ENCODE measurements around the gene PARD6A.

PARD6A gene, protein sequence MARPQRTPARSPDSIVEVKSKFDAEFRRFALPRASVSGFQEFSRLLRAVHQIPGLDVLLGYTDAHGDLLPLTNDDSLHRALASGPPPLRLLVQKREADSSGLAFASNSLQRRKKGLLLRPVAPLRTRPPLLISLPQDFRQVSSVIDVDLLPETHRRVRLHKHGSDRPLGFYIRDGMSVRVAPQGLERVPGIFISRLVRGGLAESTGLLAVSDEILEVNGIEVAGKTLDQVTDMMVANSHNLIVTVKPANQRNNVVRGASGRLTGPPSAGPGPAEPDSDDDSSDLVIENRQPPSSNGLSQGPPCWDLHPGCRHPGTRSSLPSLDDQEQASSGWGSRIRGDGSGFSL

DNA sequence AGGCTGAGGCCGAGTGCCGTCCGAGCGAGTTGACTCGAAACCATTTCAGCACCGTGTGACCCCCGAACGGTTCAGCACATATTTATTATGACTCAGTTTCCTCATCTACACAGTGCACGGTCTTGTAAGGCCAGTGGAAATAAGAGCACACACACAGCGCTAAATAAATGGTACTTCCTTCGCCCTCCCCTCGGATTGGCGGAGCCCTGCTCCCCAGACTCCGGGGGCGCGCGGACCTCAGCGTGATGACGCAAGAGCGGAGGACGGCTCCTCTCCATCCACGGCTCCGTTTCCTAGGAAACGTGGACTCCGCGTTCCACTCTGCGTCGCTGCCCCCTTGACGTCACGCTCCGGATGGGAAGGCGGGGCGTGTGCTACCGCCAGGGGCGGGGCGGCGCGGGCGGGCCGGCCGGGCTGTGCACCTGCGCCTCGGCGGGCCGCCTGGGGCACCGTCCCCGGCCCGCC is at the start of gene PARD6A:
Gene PARD6A (plus strand): TSS at position 397 of the 465 bp plus-strand sequence. CDS start 79 bp downstream, outside the sequence.
- peak; percentile 97 for DNase-seq

GRCh38 chr16:67613808-67614207 is 47.0 kb upstream of the PARD6A start:
- peak; percentile 12 for DNase-seq

GRCh38 chr16:67628216-67628615 is 32.5 kb upstream of the PARD6A start:
- no peak for DNase-seq

DNA sequence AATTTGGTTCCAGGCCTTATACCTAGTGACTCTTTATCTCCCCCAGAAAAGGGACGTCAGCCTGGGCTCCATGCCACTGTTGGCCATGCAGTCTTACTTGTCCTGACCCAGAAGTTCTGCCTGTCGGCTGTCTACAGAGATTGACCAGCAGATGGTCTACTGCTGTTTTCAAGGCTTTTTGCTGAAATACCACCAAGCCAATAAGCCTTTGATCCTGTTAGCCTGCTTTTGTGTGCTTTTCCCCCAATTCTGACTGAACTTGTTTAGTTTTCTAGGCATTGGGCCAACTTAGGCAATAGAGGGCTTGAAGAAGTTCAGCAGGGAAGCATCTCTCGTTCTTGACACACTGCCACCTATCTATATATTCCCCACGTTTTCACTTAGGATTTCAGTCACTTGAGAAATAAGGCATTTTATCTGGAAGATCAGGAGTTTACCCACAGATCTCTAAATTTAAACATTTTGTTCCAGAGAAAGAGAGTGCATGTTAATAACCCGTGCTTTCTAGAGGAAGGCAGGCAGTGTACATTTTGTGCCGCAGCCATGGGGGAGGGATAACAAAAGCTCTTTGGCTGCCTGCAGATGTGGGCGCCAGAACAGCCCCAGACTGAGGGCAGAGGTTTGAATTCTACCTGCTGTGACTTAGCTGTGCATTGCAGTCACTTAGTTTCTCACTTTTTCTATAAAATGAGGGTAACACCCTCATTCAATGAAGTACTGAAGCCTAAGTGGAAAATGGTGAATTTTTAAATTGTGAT is 28.2 kb upstream of the PARD6A start:
- no peak for DNase-seq

GRCh38 chr16:67636713-67637112 is 24.0 kb upstream of the PARD6A start:
- no peak for DNase-seq

GRCh38 chr16:67637625-67638024 is 23.1 kb upstream of the PARD6A start:
- DNase-seq = no peak

DNA sequence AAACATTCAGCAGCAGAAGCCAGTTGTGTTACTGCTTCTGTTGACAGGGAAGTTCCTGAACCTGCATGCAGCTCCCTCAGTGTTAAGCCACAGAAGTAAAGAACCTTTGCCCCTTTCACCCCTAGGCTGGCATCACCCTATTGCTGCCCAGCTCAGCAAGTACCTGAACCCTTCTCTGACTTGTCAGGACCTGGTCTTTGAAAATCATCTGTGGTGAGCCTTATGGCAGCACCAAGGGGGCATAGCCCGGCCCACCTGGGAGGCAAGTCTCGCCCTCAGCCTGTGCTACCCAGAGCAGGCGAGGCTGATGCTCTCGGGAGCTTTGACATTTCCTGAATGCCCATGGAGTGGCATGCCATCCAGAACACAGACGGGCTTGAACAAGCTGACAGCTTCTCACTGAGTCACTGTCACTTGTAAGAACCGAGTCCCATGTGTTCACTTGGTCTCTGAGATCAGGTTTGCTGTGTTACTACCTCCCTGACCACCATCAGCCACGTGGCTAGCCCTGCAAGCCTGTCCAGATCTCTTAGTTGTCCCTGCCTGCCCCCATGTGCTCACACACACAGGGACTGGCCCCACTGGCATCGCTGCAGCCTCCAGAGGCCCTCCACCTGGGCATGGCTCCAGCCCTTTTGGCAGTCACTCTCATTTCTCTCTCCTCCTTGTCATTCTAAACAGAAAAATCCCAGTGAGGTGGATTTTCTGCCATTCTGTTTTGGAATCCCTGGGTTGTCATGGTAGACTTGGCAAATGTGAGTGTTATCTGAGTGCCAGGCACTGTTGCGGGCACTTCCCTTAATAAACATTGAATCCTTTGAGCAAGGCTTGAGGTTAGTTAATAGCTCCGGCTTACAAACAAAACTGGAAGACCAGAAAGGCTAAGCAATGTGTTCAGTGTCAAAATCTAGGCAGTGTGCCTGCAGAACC is 18.7 kb upstream of the PARD6A start:
- DNase-seq = no peak

GRCh38 chr16:67644038-67644437 is 16.7 kb upstream of the PARD6A start:
- DNase-seq = no peak

- DNase-seq = no peak
Observed at GRCh38 chr16:67645397-67646121, 15.2 kb upstream of the PARD6A start.

DNA sequence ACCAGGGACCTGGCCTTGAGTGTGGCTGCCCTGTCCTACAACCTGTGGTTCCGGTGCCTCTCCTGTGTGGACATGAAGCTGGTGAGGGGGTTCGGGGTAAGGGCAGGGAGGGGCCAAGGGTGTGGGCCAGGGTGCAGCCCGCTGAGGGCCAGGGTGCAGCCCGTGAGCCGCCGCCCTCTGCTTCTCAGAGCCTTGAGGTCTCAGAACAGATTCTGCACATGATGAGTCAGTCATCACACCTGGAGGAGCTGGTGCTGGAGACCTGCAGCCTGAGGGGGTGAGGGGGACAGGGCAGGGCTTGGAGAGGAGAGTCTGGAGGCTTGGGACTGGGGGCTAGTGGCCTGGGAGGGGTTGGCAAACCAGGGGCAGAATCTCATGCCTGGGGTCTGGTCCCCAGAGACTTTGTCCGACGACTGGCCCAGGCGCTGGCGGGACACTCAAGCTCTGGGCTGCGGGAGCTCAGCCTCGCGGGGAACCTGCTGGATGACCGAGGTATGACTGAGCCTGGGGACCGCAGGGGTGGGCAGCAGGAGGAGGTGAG is 13.6 kb upstream of the PARD6A start:
- DNase-seq = no peak

DNA sequence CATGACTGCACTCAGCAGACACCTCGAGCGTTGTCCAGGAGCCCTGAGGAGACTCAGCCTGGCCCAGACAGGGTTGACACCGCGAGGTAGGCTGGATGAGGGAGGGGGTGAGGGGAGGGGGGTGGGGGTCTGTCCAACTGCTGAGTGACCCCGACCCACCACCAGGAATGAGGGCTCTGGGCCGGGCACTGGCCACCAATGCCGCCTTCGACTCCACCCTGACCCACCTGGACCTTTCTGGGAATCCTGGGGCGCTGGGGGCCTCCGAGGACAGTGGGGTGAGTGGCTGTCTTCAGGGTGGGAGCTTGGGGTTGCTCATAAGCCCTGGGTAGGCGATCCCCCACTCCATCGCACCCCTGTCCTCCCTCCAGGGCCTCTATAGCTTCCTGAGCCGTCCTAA is 13.1 kb upstream of the PARD6A start:
- DNase-seq = no peak

- no peak for DNase-seq
Observed at GRCh38 chr16:67648088-67648763, 12.5 kb upstream of the PARD6A start.

GRCh38 chr16:67648764-67649407 is 11.9 kb upstream of the PARD6A start:
- no peak for DNase-seq

GRCh38 chr16:67649494-67649931 is 11.2 kb upstream of the PARD6A start:
- DNase-seq = no peak

DNA sequence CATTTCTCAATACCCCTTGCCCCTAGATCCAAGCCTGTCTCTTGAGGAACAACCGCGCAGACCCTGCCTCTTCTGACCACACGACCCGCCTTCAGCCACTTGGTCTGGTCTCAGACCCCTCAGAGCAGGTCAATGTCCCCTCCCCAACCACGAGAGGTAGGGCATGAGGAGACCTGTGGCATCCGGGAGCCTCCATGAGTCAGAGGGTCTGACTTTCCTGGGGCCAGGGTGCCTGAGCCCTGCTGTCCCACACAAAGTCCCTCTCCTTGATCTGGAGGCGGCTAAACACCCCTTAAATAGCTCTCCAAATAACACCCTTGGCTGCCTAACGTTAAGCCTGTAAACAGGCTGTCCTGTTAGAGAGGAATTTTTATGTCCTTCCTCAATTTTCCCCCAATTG is 10.7 kb upstream of the PARD6A start:
- DNase-seq = no peak

DNA sequence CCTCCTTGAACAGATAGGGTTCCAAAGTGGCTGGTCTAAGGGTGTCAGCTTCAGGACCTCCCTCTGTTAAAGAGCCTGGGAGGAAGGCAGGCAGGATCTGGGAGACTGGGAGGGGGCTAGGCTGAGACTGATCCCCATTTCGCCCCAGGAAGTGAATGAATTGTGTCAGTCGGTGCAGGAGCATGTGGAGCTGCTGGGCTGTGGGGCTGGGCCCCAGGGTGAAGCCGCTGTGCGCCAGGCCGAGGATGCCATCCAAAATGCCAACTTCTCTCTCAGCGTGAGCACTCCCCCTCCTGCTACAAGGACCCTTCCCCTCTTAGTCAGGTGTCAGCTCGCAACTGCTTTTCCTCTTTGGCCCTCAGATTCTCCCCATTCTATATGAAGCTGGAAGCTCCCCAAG is 9.7 kb upstream of the PARD6A start:
- no peak for DNase-seq

- DNase-seq = no peak
Observed at GRCh38 chr16:67651847-67652246, 8.9 kb upstream of the PARD6A start.

DNA sequence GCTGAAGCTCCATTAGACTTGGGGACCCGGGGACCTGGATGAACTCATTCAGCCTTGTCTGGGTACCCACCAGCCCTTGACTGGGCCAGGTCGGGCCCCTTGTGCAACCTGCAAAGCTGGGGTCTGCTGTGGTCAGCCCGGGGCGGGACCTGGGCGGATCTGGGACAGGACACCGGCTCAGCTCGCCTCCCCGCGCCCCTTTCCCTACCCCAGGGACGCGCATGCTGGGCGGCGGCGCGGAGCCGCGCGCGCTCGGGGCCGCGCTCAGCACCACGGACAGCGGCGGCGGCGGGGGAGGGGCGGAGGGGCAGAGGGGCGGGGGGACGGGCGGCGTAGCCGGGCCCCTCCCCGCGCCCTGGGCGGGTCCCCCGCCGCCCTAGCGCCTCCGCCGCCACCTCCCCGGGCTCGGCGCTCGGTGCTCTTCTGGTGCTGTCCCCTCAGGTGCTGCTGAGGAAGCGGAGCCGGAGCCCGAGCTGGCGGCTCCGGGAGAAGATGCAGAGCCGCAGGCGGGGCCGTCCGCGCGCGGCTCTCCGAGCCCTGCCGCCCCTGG is 8.1 kb upstream of the PARD6A start:
- DNase-seq = no peak

- no peak for DNase-seq
Observed at GRCh38 chr16:67653128-67653788, 7.5 kb upstream of the PARD6A start.

Data from CD4-positive, alpha-beta T cell treated with Interleukin-6 for 4 hours (primary cell).